Activated naive CD4-positive, alpha-beta T cell treated with anti-CD3 and anti-CD28 coated beads, Interleukin-2, amount 50 U/mL, for 24 hours (primary cell): ENCODE measurements around the gene POLDIP3.
"Not testable (repeated sequence)": the region's sequence is repeated elsewhere in the genome, so short reads cannot be mapped to it uniquely, and the experiment has no call there.

ENCODE experiments used
- H3K27ac Mint-ChIP-seq: one replicate; pipeline ENCODE4 v1.8.0; 2021; ENCODE audit warnings: mild to moderate bottlenecking, mixed read lengths
- H3K27me3 Mint-ChIP-seq: one replicate; pipeline ENCODE4 v1.8.0; 2021; ENCODE audit warnings: mixed read lengths
- H3K36me3 Mint-ChIP-seq: one replicate; pipeline ENCODE4 v1.8.0; 2021; ENCODE audit warnings: mixed read lengths
- H3K4me1 Mint-ChIP-seq: one replicate; pipeline ENCODE4 v1.8.0; 2021; ENCODE audit warnings: mixed read lengths
- H3K4me3 Mint-ChIP-seq: one replicate; pipeline ENCODE4 v1.8.0; 2021; ENCODE audit warnings: mild to moderate bottlenecking, mixed read lengths
- H3K9me3 Mint-ChIP-seq: one replicate; pipeline ENCODE4 v1.8.0; 2021; ENCODE audit warnings: mixed read lengths

POLDIP3 gene

DNA sequence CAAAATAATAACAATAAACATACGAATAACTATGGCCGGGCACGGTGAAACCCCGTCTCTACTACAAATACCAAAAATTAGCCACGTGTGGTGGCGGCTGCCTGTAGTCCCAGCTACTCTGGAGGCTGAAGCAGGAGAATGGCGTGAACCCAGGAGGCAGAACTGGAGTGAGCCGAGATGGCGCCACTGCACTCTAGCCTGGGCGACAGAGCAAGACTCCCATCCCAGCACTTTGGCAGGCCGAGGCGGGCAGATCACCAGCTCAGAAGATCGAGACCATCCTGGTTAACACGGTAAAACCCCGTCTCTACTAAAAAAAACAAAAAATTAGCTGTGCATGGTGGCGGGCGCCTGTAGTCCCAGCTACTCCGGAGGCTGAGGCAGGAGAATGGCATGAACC, 78.0 kb downstream of the POLDIP3 start:
- H3K4me3 Mint-ChIP-seq, H3K9me3 Mint-ChIP-seq, H3K36me3 Mint-ChIP-seq, H3K27ac Mint-ChIP-seq, H3K27me3 Mint-ChIP-seq: not testable (repeated sequence)
- peaks cover 16% of the 10 kb centered on the region for H3K4me1 Mint-ChIP-seq

DNA sequence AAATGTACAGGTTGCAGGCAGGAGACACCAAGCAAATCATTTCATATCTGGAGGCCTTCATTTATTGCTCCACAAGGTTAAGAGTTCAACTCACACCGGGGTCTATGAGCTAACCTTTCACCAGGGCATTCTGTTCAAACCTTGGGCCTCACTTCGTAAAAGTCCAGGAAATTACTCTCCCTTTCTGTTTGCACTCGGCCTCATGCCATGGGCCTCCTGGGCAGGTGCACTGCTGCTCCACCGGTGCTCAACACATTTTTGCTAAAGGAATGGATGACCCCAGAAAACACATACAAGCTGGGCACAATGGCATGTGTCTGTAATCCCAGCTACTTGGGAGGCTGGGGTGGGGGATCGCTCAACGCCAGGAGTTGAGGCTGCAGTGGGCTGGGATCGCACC, 78.5 kb downstream of the POLDIP3 start:
- H3K9me3 Mint-ChIP-seq = no peaks in the 10 kb centered on the region
- peaks cover 16% of the 10 kb centered on the region for H3K4me1 Mint-ChIP-seq
- H3K4me3 Mint-ChIP-seq = peak overlapping the region; percentile 20
- no peaks in the 10 kb centered on the region for H3K36me3 Mint-ChIP-seq
- no peak overlapping the region for H3K27ac Mint-ChIP-seq
- no peaks in the 10 kb centered on the region for H3K27me3 Mint-ChIP-seq

DNA sequence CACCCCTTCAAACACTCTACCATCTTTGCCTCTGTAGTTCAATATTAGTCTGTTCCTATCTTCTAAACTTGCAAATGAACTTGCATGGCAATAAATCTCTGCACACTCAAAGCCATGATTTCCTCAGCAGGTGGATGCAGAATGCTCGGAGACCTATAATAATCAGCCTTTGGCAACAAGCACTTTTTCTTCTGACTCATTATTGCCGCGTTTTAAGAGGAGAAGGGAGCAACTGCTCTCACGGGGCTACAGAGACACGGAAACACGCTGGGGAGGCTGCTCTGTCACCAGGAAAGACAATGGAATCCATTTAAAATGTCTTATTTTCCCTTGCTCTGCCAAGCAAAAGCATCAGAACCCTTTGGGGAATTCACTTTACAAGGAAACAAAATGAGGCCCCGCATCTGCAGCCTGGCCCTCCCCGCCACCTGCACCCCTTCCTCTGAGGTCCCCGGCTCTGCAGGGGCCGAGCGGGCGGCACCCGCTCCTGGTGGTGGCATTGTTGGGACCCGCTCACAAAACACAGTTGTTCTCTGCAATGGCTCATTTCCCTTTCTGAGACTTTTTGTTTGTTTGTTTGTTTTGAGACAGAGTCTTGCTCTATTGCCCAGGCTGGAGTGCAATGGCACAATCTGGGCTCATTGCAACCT, 79.5 kb downstream of the POLDIP3 start:
- H3K9me3 Mint-ChIP-seq, H3K27ac Mint-ChIP-seq, H3K36me3 Mint-ChIP-seq, H3K4me3 Mint-ChIP-seq, H3K27me3 Mint-ChIP-seq: not testable (repeated sequence)
- peaks cover 16% of the 10 kb centered on the region for H3K4me1 Mint-ChIP-seq
